ENCODE data around the gene RALGDS. TPM values are rescaled to one million over a fixed set of nuclear protein-coding genes. Genes with fewer than 3 reads are reported as not detected.

RALGDS gene
- total RNA-seq, 1 experiment from 2014 or later: 22.9 TPM

- TF ChIP-seq ATF6 (CRISPR knock-in tag; IDR thresholded peaks at IDR 0.05): no peak
- no peak for TF ChIP-seq SOX15 (CRISPR knock-in tag; IDR thresholded peaks at IDR 0.05)
- 0 out of 2 replicates have a peak, but pooled peaks have one; percentile 19 for TF ChIP-seq NFE2L1 (CRISPR knock-in tag; IDR thresholded peaks at IDR 0.05)
- TF ChIP-seq GABPB1 (CRISPR knock-in tag; IDR thresholded peaks at IDR 0.05): no peak; the same call in none of the 2 replicates
- peak; percentile 98 for TF ChIP-seq HMGXB4 (CRISPR knock-in tag; IDR thresholded peaks at IDR 0.05)
- no peak for TF ChIP-seq NFATC4 (CRISPR knock-in tag; IDR thresholded peaks at IDR 0.05)
- no peak for TF ChIP-seq TEAD4 (CRISPR knock-in tag; IDR thresholded peaks at IDR 0.05)
- peak; percentile 51; the same call in 1 of the 2 replicates for TF ChIP-seq ZNF263 (CRISPR knock-in tag; IDR thresholded peaks at IDR 0.05; ENCODE audit: low read depth)
- TF ChIP-seq SP1 (CRISPR knock-in tag; conservative IDR thresholded peaks at IDR 0.05): peak; percentile 75
- TF ChIP-seq EMX1 (CRISPR knock-in tag; IDR thresholded peaks at IDR 0.05): no peak
- TF ChIP-seq HMGA2 (CRISPR knock-in tag; IDR thresholded peaks at IDR 0.05): no peak
- TF ChIP-seq FOXP1 (CRISPR knock-in tag; IDR thresholded peaks at IDR 0.05; ENCODE audit: borderline replicate concordance): peak; percentile 84; the same call in 1 of the 2 replicates
- TF ChIP-seq ZMAT4 (CRISPR knock-in tag; IDR thresholded peaks at IDR 0.05): no peak
- TF ChIP-seq FOXK1 (CRISPR knock-in tag; IDR thresholded peaks at IDR 0.05): peak; percentile 82
- TF ChIP-seq GRHL2 (CRISPR knock-in tag; IDR thresholded peaks at IDR 0.05; ENCODE audit: insufficient replicate concordance, severe bottlenecking): no peak
- TF ChIP-seq CREM (CRISPR knock-in tag; IDR thresholded peaks at IDR 0.05): peak; percentile 51; the same call in 1 of the 2 replicates
- no peak for TF ChIP-seq ZSCAN18 (CRISPR knock-in tag; IDR thresholded peaks at IDR 0.05)
- TF ChIP-seq CBFB (CRISPR knock-in tag; IDR thresholded peaks at IDR 0.05; ENCODE audit: low read depth): no peak
- no peak for TF ChIP-seq ATF1 (CRISPR knock-in tag; IDR thresholded peaks at IDR 0.05)
- TF ChIP-seq ZNF512 (CRISPR knock-in tag; IDR thresholded peaks at IDR 0.05; ENCODE audit: borderline replicate concordance): no peak
- no peak; the same call in 1 of the 2 replicates for TF ChIP-seq ZBTB43 (CRISPR knock-in tag; IDR thresholded peaks at IDR 0.05)
- TF ChIP-seq SMAD4 (CRISPR knock-in tag; IDR thresholded peaks at IDR 0.05): no peak
- 0 out of 2 replicates have a peak, but pooled peaks have one; percentile 58 for TF ChIP-seq ETV6 (CRISPR knock-in tag; IDR thresholded peaks at IDR 0.05)
- peak; percentile 98 for TF ChIP-seq CTCF (IDR thresholded peaks at IDR 0.05)
- TF ChIP-seq MAX (CRISPR knock-in tag; IDR thresholded peaks at IDR 0.05): peak; percentile 88
- TF ChIP-seq ZNF425 (CRISPR knock-in tag; conservative IDR thresholded peaks at IDR 0.05): no peak
These were observed 23.3 kb upstream of the RALGDS start (continued) for GRCh38 chr9:133144142-133144903.

All from WTC11 (cell line).